ENCODE data around the gene KRT5.

KRT5 gene

GRCh38 chr12:52551216-52551865, 31.1 kb upstream of the KRT5 start:
- no peak for TF ChIP-seq POLR2AphosphoS5 (IDR thresholded peaks at IDR 0.05; ENCODE audit: low read depth, low read length)
- no peak for TF ChIP-seq POLR2A (IDR thresholded peaks at IDR 0.05; ENCODE audit: low read depth, low read length)
- TF ChIP-seq TAF1 (IDR thresholded peaks at IDR 0.05; ENCODE audit: borderline replicate concordance, low read depth, low read length) = no peak
- DNase-seq (ENCODE audit: insufficient read length) = no peak

GRCh38 chr12:52546126-52546525, 25.9 kb upstream of the KRT5 start:
- DNase-seq (ENCODE audit: insufficient read length) = no peak
- no peak for FAIRE-seq
- no peak for TF ChIP-seq POLR2A (IDR thresholded peaks at IDR 0.05; ENCODE audit: low read depth, low read length)
- no peak for TF ChIP-seq TAF1 (IDR thresholded peaks at IDR 0.05; ENCODE audit: borderline replicate concordance, low read depth, low read length)
- no peak for TF ChIP-seq POLR2AphosphoS5 (IDR thresholded peaks at IDR 0.05; ENCODE audit: low read depth, low read length)

More at GRCh38 chr12:52551216-52551865, 31.1 kb upstream of the KRT5 start:
- FAIRE-seq = no peak

GRCh38 chr12:52543985-52544883, 24.0 kb upstream of the KRT5 start:
- FAIRE-seq (no peak), DNase-seq (ENCODE audit: insufficient read length) (no peak)

GRCh38 chr12:52542785-52543318, 22.7 kb upstream of the KRT5 start:
- DNase-seq (ENCODE audit: insufficient read length) (no peak), FAIRE-seq (no peak)
- no peak for TF ChIP-seq POLR2AphosphoS5 (IDR thresholded peaks at IDR 0.05; ENCODE audit: low read depth, low read length)
- no peak for TF ChIP-seq POLR2A (IDR thresholded peaks at IDR 0.05; ENCODE audit: low read depth, low read length)
- no peak for TF ChIP-seq TAF1 (IDR thresholded peaks at IDR 0.05; ENCODE audit: borderline replicate concordance, low read depth, low read length)

More at GRCh38 chr12:52543985-52544883, 24.0 kb upstream of the KRT5 start:
- TF ChIP-seq TAF1 (IDR thresholded peaks at IDR 0.05; ENCODE audit: borderline replicate concordance, low read depth, low read length) (no peak), POLR2AphosphoS5 (IDR thresholded peaks at IDR 0.05; ENCODE audit: low read depth, low read length) (no peak), POLR2A (IDR thresholded peaks at IDR 0.05; ENCODE audit: low read depth, low read length) (no peak)

- TF ChIP-seq TAF1 (IDR thresholded peaks at IDR 0.05; ENCODE audit: borderline replicate concordance, low read depth, low read length) = no peak
- no peak for TF ChIP-seq POLR2A (IDR thresholded peaks at IDR 0.05; ENCODE audit: low read depth, low read length)
- no peak for TF ChIP-seq POLR2AphosphoS5 (IDR thresholded peaks at IDR 0.05; ENCODE audit: low read depth, low read length)
- FAIRE-seq = no peak
- DNase-seq (ENCODE audit: insufficient read length) = no peak
Measured at GRCh38 chr12:52542157-52542556, 22.0 kb upstream of the KRT5 start.

GRCh38 chr12:52541709-52542108, 21.5 kb upstream of the KRT5 start:
- FAIRE-seq = no peak
- DNase-seq (ENCODE audit: insufficient read length) = no peak
- no peak for TF ChIP-seq POLR2AphosphoS5 (IDR thresholded peaks at IDR 0.05; ENCODE audit: low read depth, low read length)
- TF ChIP-seq POLR2A (IDR thresholded peaks at IDR 0.05; ENCODE audit: low read depth, low read length) = no peak
- no peak for TF ChIP-seq TAF1 (IDR thresholded peaks at IDR 0.05; ENCODE audit: borderline replicate concordance, low read depth, low read length)

GRCh38 chr12:52540531-52540930, 20.3 kb upstream of the KRT5 start:
- FAIRE-seq (no peak), DNase-seq (ENCODE audit: insufficient read length) (no peak)
- no peak for TF ChIP-seq TAF1 (IDR thresholded peaks at IDR 0.05; ENCODE audit: borderline replicate concordance, low read depth, low read length)
- TF ChIP-seq POLR2AphosphoS5 (IDR thresholded peaks at IDR 0.05; ENCODE audit: low read depth, low read length) = no peak
- TF ChIP-seq POLR2A (IDR thresholded peaks at IDR 0.05; ENCODE audit: low read depth, low read length) = no peak

GRCh38 chr12:52539821-52540173, 19.6 kb upstream of the KRT5 start:
- FAIRE-seq = no peak
- no peak for DNase-seq (ENCODE audit: insufficient read length)
- TF ChIP-seq TAF1 (IDR thresholded peaks at IDR 0.05; ENCODE audit: borderline replicate concordance, low read depth, low read length) (no peak), POLR2AphosphoS5 (IDR thresholded peaks at IDR 0.05; ENCODE audit: low read depth, low read length) (no peak), POLR2A (IDR thresholded peaks at IDR 0.05; ENCODE audit: low read depth, low read length) (no peak)

GRCh38 chr12:52539083-52539820, 19.1 kb upstream of the KRT5 start:
- FAIRE-seq = no peak
- no peak for DNase-seq (ENCODE audit: insufficient read length)

GRCh38 chr12:52537101-52537500, 16.9 kb upstream of the KRT5 start:
- FAIRE-seq (no peak), DNase-seq (ENCODE audit: insufficient read length) (no peak)
- TF ChIP-seq TAF1 (IDR thresholded peaks at IDR 0.05; ENCODE audit: borderline replicate concordance, low read depth, low read length) (no peak), POLR2AphosphoS5 (IDR thresholded peaks at IDR 0.05; ENCODE audit: low read depth, low read length) (no peak), POLR2A (IDR thresholded peaks at IDR 0.05; ENCODE audit: low read depth, low read length) (no peak)

More at GRCh38 chr12:52539083-52539820, 19.1 kb upstream of the KRT5 start:
- TF ChIP-seq POLR2A (IDR thresholded peaks at IDR 0.05; ENCODE audit: low read depth, low read length) (no peak), TAF1 (IDR thresholded peaks at IDR 0.05; ENCODE audit: borderline replicate concordance, low read depth, low read length) (no peak), POLR2AphosphoS5 (IDR thresholded peaks at IDR 0.05; ENCODE audit: low read depth, low read length) (no peak)

GRCh38 chr12:52535574-52535973, 15.4 kb upstream of the KRT5 start:
- no peak for TF ChIP-seq TAF1 (IDR thresholded peaks at IDR 0.05; ENCODE audit: borderline replicate concordance, low read depth, low read length)
- TF ChIP-seq POLR2A (IDR thresholded peaks at IDR 0.05; ENCODE audit: low read depth, low read length) = no peak
- TF ChIP-seq POLR2AphosphoS5 (IDR thresholded peaks at IDR 0.05; ENCODE audit: low read depth, low read length) = no peak
- FAIRE-seq (no peak), DNase-seq (ENCODE audit: insufficient read length) (no peak)

Measured in GM12892 (cell line).